HuH-7.5 (cell line): ENCODE measurements around the gene WDR75.
A peak's percentile ranks its signal among the peaks of the same experiment; 100 is the strongest.
"Not testable (repeated sequence)": the region's sequence is repeated elsewhere in the genome, so short reads cannot be mapped to it uniquely, and the experiment has no call there.

Source experiments
- DNase-seq: peaks from one replicate; pipeline ENCODE4 v3.0.0; 2011; ENCODE audit warnings: low spot score

WDR75 gene

DNA sequence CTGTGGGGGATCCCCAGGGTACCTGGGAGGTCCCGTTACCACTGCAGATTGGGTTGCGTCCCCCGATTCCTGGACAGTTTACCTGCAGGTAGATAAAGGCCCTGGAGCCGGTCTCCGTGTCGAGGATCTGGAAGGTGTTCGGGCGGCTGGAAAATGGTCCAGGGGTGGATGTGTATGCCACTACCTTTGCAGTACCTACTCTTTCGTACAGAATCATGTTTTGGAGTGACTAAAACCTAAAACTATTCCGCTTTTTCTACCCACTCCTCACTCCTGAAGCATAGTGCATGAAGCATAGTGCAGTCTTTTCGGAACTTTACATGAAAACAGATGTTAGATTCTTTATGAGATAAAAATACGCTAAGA lies 418 bp downstream of the WDR75 start:
- peak; percentile 13 for DNase-seq

DNA sequence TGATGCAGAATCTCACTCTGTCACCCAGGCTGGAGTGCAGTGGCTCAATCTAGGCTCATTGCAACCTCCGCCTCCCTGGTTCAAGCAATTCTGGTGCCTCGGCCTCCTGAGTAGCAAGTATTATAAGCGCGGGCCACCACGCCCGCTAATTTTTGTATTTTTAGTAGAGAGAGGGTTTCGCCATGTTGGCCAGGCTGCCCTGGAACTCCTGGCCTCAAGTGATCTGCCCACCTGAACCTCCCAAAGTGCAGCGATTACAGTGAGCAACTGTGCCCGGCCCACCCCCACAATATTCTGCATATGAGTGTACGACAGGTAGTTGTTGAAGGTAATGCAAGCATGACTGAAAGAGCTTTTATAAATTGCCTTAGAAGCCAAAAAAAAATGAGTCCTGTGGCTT lies 1.2 kb downstream of the WDR75 start:
- no peak for DNase-seq

DNA sequence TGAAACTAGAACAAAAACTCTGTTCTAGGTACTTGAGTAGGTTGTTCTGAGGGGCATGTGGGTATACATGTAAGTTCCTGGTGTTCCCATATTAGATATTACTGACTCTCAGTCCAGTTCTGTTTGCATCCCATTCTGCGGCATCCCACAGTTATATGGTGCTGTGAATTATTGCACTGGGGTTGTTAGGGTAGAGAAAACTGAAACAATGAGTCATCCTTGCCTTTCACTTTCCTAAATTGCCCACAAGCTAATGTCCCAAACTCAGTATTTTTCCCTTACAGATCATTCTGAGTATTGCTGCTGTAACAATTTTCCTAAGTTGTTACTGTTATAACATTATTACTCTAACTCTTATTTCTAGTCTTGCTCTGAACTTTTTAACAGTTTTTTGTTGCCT lies 3.0 kb downstream of the WDR75 start:
- no peak for DNase-seq

DNA sequence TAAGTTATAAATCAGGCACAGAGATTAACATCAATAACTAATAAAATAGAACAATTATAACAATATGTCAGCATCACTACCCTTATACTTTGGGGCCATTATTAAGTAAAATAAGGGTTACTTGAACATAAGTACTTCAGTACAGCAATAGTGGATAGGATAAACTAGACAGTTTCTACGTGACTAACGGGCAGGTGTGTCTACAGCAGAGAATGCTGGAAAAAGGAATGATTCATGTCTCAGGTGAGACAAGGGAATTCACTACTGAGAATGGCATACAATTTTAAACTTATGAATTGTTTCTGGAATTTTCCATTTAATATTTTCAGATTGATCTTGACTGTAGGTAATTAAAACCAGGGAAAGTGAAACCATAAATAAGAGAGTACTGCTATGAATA lies 5.5 kb downstream of the WDR75 start:
- DNase-seq: no peak

DNA sequence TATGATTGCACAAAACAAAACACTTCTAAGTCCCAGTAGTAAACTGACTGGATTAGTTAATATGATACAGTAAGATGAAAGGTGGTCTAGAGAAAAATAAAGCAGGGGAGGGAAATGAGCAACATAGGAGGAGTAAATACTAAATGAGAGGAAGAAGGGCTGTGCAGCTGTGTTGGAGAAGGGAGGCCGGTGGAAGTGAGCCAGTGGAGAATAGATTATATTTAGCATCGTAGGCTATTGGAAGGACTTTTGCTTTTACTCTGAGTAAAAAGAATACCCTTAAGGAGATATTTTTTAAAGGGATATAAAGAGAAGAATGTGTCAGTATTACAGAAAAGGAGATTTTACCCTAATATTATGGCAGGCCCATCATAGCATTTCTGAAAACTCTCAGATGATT lies 12.7 kb downstream of the WDR75 start:
- no peak for DNase-seq

DNA sequence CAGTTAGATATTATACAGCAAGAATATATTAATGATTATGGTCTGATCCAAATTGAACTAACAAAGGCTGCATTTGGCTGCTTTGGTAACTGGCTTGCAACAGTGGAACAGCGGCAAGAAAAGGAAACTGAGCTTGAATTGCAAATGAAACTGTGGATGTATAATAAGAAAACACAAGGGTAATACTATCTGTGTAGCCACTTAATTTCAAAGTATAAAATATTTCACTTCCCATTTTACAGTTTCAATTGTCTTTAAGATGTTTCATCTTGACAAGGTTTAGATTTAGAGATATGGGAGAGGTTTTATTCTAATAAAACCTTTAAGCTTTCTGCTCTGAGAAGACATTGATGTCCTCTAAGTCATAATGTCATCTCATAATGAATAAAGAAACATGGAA lies 23.8 kb downstream of the WDR75 start:
- DNase-seq: no peak

DNA sequence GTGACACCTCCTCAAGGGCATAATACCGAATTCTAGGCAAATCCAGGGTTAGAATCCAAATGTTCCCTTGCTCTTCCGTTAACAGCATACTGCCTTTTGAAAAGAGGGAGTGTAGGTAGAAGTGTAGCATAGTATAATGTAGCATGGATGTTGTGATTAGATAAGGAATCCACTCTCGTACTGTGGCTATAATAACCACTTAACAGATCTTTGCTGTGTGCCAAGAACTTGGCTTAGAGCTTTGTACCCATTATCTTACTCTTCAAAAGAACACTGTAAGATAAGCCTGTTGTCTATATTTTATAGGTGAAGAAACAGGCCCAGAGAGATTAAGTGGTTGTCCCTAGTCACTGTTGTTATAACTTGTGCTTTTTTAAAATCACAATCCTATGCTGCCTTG lies 24.2 kb downstream of the WDR75 start:
- no peak for DNase-seq

DNA sequence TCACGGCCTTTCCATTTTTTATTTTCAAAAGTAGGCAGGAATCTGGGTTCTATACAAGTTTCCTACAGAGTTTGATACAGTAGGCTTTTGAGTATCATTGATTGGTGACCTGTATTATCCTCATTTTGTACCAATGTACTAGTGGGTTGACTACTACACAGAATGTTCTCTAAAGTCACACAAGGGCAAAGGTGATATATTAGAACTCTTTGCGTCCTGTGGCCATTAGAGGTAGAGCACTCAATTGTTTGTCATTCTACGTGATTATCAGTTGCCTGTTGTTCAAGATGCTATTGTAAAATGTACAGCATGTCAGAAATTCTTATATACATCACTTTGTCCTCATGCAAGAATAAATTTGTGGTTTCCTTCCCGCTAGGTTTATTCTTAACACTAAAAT lies 24.8 kb downstream of the WDR75 start:
- no peak for DNase-seq

DNA sequence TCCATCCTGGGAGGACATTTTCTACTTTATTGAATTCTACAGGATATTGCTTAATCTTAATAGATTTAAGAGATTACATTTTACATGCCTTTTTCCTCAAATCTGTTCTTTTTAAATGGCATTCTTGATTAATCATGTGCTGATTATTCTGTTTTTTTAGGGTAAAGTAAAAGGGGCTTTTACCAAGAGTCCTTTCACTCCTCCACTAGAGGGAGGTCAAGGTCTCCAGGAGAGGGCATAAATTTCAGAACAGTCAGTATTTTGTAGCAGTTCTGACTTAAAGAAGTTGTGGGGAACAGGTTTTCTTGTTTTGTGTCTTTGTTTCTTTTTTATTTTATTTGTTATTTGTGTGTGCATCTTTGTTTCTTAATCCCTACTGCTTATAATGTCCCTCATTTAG lies 25.4 kb downstream of the WDR75 start:
- no peak for DNase-seq

DNA sequence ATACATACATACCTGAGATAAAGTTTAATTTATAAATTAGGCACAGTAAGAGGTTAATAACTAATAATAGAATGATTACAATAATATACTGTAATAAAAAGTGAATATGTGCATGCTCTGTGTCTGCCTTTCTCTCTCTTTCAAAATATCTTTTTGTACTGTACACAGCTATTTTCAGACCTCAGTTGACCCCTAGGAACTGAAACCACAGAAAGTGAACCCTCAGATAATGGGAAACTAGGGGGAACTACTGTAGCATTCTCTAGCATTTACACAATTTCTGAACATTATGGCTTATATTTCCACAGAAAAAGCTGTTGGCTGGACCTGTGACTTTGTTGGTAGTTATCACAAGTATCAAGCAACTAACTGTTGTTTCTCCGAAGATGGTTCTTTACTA lies 25.9 kb downstream of the WDR75 start:
- DNase-seq: no peak

DNA sequence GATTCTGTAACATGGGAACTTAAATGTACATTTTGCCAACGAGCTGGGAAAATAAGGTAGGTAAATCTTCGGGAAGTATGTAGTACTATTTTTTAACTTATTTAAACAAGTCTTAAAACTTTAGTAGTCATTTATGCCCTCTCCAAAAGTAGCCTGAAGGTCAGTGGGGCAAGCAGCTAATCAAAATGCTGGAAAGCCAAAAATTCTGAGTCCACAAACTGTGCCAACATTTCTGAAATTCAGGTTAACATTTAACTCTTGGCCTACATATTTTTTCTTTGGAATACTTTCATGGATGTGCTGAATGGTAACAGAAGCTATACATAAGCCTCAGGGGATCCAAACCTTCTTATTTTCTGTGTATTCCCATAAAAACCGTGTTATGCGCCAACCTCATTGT lies 26.3 kb downstream of the WDR75 start:
- no peak for DNase-seq

DNA sequence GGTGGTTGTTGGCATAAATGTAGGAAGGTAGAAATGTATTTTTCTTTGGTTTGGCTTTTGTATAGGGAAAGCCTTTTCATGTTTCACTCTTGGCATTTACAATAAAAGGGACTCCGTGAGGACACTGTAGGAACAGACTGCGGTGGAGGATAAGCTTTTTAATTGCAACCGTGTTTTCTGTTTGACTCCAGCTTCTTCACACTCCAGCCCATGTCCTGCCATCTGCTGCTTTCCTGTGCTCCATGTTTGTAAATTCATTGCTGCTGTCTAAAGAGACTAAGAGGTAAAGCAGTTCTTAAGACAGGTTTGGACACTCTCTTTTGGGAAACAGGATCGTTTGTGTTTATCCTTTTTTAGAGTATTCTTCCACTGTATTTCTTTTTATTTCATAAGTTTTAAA lies 33.3 kb downstream of the WDR75 start:
- no peak for DNase-seq

DNA sequence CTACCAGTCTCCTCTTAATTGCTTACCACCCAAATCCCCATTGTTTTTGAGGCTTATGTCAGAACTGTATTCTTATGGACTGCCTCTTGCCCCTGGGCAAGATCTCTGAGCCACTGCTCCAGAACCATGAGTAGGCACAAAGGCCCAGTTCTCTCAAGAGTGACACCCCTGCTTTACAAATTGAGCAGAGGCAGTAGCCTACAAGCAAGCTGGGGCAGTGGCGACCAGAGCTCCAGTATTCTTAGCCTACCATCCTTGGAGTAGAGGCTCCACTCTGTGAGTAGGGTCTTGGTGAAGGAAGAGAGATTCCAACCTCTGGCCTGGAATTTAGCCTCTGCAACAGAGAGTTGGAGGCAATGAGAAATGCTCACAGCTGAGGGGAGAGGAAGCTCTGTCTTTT lies 36.5 kb downstream of the WDR75 start:
- no peak for DNase-seq

DNA sequence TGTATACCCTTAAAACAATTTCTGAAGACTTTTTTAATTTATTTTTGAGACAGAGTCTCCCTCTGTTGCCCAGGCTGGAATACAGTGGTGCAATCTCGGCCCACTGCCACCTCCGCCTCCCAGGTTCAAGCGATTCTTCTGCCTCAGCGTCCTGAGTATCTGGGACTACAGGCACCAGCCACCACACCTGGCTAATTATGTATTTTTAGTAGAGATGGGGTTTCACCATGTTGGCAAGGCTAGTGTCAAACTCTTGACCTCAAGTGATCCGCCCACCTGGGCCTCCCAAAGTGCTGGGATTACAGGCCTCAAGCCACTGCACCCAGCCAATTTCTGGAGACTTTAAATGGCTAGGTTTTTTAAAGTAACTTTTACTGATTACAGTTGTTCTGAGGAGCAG lies 37.0 kb downstream of the WDR75 start:
- DNase-seq: not testable (repeated sequence)

DNA sequence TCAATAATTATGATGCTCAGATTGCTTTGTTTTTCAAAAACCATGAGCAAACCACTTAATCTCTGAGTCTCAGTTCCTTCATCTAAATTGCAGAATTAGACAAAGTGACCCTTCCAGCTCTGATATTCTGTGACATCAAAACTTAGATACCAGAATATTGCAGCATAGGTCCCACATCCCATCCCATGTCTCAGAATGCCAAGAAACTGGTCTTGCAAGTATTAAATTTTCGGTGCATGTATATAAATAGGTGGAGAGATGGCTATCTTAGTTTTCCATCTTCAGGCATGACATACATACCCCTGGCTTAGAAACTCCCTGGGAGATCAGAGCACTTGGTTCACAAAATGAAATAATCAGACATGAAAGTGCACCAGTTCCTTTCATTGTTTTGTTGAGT lies 39.8 kb downstream of the WDR75 start:
- no peak for DNase-seq

DNA sequence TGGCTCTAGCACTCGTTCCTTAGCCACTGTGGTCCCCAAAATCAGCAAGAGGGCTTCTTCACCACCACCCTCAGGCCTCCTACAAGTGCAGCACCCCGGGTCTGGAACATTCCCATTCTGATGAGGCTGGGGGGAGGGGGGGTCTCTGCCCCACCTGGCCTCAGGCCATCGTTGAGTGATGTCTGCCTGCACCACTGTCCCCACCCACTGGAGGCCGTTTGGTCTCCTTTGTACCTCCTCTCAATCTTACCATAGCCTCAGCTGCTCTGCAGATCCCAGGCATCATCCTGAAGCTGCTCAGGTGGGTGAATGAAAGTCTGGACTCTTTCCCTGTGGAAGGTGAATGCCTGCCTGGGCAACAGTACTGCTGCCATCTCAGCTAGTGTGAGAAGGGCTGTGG lies 42.3 kb downstream of the WDR75 start:
- no peak for DNase-seq

DNA sequence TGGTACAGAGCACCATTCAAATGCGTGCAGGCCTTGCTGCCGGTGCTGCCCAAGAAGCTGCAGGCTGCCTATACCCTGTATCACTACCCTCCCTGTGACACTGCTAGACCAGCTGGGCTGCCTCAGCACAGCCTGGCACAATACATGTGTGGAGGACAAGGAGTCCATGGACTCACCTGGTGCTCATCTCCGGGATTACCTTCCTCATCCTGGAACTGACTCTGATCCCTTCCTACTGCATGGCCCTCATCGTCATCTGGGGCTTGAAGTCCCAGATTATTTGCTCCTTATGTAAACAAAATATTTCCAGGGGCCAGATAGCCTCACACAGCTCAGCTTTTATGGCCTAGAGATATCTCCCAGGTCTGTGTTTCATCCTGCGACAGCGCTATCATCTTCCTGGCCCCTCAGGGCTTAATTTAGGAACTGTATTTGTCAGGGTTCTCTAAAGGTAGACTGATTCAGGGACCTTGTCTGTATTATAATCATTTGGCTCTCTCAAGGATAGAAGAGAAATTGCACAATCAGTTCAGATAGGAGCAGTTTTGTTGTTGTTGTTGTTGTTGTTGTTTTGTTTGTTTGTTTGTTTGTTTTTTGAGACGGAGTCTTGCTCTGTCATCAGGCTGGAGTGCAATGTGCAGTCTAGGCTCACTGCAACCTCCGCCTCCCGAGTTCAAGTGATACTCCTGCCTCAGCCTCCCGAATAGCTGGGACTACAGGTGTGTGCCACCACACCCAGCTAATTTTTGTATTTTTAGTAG lies 42.9 kb downstream of the WDR75 start:
- DNase-seq: no peak

DNA sequence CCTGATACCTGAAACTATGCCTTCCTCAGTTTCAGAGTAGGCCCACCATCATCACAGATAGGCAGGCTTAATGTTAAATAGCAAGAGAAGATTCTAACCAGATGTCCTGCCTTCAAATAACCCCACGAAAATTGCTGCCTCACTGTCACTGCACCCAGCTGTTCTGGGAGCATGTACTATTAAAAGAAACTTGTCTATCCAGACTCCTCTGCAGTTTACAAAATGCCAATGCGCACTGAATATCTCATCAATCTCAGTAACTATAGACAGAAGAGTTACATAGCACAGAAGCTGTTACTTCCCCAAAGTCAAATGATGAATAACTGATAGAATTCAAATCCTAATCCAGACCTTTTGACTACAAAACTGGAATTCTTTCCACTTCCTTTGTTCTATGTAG lies 43.9 kb downstream of the WDR75 start:
- no peak for DNase-seq

DNA sequence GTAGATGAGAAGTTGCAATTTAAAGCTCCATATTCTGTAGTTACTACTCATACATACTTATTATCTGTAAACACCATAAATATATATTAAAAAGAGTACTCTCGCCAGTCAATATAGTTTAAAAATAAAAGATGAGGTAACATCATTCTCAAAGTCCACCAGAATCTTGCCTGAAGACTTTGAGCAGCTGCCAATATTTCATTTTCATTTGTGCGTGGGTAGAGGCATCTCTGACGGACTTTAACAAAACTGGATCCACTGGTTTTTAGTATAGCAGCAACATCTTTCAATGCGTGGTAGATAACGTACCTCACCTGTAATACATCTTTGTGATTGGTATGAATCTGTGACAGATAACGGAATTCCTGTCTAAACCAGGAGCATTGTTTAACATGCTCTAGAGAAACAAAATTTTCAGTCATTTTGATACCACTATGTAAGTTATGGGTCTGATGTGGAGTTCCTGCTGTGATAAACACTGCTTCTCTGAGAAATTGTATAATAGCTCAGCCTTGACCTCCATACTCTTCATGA lies 45.0 kb downstream of the WDR75 start:
- no peak for DNase-seq

DNA sequence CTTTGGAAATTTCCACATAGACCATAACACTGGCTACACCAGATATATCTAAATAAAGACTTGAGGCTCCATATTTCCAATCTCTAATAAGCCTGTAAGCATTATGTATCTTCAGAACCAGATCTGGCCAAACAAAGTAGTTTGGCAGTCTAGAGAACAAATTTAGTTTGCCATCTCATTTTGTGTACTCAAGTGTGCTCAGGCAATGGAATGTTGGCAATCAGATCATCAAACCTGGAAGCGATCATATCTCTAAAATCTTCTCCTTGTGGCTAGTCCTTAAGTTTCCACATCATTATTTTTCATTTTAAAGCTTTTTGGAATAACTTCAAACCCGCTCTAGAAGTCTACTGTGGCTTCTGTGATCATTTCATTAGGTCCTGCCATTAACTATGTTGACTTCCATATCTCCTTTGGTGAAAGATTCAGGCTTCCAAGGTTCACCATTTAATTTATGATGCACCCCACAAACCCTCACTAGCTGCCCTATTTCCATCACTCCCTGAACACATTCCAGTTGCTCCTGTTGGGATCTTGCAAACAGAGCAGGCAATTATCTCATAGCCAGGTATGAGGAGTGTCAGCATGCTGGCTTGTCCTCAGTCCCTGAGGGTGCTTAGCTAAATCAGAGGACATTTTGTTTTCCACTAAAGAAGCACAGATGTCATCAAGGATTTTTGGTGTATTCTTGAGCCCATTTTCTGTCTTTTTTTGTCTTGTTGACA lies 46.2 kb downstream of the WDR75 start:
- no peak for DNase-seq

DNA sequence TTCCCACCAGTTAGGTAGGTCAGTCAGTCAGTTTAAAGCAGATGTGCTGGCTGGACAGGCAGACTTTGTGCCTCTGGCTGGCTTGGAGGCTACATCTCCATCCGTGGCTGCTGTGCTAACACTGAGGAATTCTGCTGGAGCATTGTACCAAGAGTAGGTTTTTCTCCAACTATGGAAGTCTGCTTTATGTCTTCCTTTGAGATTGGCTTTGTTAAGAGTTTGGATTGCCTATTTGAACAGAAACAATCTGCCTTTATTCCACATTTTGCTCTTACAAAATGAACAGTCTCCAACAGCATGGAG lies 46.7 kb downstream of the WDR75 start:
- DNase-seq: no peak

DNA sequence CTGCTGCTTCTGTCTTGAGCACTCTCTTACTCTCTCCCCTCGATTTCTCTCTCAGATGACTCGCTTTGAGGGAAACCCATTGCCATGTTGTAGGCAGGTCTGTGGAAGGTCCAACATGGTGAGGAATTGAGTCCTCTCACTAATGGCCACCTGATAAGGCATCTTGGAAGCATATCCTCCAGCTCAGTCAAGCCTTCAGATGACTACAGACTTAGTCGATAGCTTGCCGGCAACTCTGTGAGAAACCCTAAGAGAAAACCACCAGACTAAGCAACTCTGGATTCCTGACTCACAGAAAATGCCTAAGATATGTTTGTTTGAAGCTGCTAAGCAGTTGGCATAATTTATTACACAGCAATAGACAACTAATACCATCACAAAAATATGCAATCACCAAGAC lies 51.2 kb downstream of the WDR75 start:
- DNase-seq: no peak

DNA sequence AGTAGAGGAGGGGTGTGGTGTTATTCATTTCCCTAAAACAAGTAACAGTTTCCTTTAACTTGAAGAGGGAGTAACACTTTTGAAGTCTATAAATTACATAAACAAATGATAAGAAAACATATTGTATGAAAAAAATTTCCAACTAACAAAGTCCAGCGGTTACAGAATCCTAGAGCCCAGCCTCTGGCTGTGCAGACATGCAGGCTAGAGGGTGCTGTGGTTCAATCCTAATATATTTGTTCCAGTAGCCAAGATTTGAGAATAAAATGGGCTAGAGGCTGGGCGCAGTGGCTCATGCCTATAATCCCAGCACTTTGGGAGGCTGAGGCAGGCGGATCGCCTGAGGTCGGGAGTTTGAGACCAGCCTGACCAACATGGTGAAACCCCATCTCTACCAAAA lies 56.9 kb downstream of the WDR75 start:
- DNase-seq: no peak

DNA sequence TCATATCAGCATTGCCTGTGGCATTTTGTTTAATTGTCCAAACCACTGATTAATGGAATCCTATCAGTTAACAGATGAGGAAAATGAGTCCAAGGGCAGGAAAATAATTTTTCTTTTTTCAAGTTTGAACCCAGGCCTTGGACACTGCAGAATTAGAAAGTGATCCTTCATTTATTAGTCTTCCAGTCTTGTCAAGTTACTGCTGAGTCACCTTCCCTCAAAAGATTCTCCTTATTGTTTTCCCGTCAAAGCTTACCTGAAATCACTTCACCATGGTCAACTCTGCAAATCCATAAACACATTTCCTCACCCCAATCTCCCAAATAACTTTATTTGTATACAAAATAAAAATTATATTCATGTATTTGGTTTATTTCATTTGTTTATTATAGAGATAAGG lies 57.9 kb downstream of the WDR75 start:
- DNase-seq: no peak
